Activated CD8-positive, alpha-beta memory T cell treated with anti-CD3 and anti-CD28 coated beads, Interleukin-2, amount 50 U/mL, for 1 hour (primary cell): ENCODE data around the gene FAM9C.

ENCODE experiments used
- DNase-seq: peaks from one replicate; pipeline ENCODE4 v3.0.0-alpha.2; 2020; ENCODE audit errors: extremely low read depth

Gene FAM9C

DNA sequence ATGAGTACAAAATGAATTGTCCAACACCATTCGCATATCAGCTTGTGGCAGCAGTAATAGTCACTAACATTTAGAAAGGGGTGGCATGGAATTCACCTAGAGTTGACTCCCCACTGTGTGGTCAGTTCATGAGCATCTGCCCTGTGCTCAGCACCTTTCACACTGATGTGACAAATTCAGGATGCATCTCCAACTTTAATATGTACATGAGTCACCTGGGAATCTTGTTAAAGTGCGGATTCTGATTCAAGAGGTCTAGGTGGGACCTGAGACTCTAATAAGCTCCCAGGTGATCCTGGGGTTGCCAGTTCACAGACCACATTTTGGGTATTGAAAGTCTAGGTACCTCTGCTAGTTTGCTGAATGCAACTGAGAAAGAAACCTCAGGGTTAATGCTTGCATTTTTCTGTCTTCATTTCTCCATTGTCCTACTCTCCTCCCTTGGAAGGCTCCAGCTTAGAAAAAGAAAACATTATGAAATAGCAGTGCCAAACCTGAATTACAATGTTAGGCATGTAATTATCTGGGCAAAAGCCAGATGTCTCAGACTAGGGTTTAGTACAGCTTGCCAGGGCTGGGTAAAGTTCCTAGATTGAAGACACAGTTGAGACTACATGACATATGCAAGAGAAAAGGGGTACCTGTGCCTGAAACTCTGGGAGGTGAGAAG is 36.8 kb downstream of the FAM9C start:
- no peak for DNase-seq

DNA sequence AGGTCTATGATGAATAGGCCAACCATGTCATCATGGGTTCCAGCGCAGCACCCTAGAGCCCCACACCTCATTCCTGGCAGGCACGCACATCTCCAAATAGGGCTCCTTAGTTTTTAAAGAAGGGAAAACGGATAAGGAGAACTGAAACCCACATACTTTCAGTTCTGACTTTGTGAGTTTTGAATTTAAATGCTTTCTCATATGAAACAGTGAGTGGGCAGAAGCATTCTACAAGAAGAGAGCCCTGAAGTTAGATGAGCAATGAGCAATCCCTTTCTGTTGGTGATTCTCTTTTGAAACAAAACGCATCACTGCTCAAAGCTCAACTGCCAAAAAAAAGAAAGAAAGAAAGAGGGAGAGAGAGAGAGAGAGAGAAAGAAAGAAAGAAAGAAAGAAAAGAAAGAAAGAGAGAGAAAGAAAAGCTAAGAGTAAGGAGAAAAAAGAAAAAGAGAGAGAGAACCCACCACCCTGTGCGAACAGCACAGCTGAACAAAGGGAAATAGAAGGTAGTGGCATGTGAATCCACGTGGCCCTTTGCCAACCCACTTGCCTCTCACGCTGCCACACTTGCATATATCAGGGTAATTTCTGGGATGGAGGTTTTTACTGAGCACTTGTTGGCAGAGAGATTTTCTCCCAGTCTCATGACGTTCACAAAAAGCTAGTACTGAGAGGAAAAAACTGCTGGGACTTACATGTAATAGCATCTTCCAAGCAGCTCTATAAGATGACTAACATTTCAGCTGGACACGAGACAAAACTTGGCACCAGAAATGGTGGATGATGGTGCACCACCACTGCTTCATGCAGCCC is 38.6 kb downstream of the FAM9C start:
- no peak for DNase-seq

DNA sequence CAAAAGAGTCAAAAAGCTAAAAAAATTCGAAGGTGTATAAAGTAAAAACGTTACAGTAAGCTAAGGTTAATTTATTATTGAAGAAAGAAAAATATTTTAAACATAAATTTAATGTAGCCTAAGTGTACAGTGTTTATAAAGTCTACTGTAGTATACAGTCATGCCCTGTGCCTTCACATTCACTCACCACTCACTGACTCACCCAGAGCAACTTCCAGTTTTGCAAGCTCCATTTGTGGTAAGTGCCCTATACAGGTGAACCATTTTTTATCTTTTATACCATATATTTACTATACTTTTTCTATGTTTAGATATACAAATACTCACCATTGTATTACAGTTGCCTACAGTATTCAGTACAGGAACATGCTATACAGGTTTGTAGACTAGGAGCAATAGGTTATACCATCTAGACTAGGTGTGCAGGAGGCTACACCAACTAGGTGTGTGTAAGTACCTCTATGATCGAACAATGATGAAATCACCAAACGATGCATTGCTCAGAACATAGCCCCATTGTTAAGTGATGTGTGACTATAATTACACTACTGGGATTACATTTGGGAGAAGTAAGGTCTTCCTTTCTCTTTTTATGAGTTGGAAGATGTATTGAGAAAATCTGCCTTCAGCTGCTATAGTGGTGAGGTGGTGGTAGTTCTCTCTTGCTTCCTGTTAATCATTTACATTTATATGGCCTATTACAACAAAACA is 42.3 kb downstream of the FAM9C start:
- no peak for DNase-seq

DNA sequence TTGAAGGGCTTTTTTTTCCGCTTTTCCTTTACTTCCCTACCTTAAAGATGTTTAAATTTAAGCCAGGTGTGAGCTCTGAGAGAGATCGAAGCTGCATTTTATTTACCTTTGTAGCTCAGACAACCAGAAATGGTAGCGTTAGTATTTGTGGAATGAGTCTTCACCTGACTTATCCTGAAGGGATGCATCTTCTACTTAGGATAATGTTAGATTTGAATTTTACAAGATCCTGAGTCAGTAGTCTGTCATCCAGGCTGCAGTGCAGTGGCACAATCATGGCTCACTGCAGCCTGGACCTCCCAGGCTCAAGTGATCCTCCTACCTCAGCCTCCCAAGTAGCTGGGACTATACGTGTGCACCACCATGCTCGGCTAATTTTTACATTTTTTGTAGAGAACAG is 43.3 kb downstream of the FAM9C start:
- DNase-seq: no peak

DNA sequence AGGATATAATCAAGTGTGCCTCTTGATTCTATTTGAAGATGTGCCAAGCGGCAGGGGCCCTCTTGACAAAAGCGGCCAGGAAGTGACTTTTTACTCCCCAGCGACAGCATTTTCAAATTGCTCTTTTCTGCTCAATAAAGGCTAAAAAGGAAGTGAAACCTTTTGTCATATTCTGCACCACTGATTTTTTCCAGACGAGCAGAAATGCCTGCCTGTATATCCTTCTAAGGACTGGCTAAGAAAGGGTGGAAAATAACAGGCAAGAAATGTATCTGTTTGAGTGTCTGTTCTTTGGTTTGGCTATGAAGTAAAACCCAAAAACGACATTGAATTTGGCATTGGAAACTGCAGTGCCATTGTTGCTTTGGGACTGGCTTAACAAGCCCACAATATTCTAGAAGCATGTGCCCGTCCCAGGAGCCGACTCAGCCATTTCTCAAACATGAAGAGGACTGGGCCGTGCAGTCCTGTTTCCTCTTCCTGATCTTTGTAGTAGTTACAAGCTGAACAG is 44.1 kb downstream of the FAM9C start:
- DNase-seq: no peak

DNA sequence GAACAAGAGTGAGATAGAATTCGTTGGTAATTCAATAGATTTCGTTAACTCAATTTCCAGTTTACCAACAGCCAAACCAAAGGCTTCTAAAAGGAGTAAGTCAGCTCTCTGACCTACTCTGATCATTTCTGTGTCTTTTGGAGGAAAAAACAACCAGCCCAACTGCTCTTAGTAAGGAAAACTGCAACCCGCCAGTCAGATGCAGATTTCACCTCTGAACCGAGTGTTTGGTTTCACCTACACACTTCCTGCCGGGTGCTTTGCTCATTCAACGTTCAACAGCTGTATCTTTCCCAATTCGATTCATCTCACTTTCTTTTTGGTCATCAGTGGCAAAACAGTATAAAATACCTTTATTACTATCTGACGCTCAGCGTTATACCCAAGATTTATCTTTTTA is 45.0 kb downstream of the FAM9C start:
- no peak for DNase-seq

DNA sequence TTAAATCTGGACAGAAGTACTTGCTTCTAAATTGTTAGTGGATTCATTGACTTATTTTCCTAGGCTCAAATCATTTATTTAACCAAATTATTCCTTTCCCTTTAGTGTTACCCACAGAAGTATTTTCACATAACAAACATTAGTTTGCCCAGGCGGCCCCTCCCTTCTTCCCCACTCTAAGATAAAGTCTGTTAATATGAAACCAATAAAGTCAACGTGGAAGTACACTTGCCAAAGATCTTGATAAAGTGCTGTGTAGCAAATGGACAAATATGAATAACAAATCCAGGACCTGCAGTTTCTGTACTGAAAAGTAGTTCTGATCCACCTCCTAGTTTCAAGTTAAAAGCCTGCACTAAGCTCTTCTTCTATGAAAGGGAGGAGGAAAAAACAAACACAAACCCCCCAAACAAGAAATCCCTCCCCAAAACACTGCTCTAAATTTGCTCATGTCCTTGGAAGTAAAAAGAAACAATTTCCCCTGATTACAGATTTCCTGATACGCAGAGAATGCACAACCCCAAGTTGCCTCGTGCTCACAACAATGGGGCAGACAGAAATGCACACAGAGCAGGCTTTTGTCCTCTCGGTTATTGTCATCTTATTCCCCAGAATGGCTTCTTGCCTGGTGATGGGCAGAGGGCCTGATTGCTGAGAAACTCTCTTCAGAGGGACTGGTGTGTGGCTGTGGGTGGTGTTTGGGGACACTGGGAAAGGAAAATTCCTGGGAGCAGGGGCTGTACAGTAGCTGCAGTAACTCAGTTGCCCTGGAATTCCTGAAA is 46.3 kb downstream of the FAM9C start:
- DNase-seq: no peak

DNA sequence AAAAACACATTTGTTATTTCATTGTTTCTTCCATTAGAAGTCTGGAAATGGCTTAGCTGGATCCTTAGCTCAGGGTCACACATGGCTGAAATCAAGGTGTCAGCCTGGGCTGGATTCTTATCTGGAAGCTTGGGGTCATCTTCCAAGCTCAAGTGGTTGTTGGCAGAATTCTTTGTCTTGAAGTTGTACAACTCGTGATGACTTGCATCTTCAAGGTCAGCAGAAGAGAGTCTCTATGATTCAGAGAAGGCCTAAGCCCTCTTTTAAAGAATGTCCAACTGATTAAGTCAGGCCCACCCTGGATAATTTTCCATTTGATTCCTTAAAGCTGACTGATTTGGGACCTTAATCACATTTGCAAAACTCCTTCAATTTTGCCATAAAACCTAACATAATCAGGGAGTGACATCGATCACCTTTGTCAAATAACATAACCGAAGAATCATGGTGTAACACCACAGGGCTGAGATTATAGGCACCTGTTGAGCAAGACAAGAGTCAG is 47.4 kb downstream of the FAM9C start:
- DNase-seq: no peak

DNA sequence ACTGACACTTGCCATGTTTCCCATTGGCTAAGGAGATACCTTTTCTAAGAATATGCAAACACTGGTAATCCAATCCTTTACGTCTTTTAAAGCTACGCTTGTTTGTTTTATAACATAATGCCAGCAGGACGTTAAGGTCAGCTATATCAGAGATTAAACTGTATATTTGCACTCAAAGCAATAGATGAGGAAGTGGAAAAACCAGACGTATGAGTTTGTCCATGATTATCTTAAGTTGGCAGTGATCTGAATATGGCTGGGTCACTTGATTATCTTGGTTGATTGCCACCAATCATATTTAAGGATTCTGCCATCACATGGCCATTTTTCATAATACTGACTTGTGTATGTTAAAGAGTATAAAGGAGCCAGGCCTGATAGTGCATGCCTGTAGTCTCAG is 50.1 kb downstream of the FAM9C start:
- DNase-seq: no peak

DNA sequence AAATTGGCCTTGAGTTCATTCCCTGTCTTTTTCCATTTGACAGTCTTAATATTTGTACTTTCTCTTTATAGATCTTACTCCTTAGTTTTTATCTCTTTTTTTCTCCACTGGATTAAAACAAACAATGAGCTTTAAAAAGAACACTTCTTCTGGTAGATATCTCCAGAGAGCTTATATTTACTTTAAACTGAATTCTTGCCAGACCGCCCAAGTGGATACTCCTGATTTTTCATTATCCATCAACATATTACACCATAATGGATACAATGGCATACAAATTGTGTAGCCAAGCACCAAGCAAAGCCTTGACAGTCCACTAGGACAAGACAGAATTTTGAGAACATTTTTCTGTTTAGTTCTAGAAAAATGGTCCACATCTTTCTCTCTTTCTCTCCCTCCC is 50.6 kb downstream of the FAM9C start:
- DNase-seq: no peak

DNA sequence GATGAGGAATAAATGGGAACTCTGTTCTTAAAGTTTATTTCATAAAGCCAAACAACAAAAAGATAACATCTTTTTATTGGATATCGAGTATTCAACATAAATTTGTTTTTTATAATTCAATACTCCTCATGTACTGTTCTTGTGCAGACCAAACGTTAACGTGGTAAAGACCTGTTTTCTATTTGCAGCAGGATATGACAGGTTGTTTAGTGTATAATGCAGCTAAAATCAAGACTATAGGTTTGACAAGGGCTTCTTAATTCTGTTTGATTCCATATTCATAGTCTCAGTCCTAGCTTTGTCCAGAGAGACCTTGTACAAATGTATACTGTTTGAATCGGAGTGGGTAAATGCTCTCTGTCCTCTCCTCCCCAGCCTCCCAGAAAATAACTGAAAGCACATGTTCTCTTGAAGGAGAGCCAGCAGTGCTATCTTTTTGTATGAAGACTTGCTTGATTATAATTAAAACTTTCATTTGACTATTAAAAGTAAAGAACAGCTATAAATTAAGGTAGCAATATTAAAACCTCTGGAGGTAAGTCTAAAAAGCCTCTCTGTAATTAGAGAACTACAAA is 51.8 kb downstream of the FAM9C start:
- no peak for DNase-seq

DNA sequence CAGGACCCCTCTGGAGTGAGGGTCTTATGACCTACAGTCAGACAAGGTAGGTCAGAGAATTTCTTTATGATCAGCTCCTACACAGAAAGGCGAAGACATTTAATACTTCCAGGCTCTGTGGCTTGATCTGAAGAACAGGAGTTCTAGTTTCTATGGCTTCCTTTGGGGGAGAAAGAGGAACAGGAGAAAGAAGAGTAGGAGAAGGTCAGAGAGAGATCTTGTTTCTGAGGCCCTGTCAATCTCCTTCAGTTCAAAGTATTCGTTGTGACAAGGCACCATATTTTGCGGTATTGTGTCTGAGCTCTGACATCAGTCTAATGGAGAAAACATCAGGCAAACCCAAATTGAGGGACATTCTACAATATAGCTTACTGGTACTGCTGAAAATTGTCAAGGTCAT is 52.8 kb downstream of the FAM9C start:
- no peak for DNase-seq

DNA sequence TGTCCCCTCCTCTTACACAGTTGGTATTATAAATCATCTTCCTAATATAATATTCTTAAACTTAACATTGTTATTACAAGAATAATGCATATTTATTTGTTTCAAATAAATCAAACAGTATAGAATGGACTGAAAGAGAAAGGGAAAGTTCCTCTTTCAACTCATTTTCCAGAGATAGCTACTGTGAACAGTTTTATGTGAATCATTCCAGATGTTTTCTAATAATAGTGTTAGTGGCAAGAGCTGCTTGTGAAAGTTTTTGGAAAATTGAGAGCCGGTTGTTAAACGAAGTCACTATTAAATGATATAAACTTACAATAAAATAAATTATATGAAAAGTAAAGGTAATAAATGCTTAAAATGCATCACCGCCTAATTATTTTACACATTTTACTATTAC is 55.0 kb downstream of the FAM9C start:
- DNase-seq: no peak

DNA sequence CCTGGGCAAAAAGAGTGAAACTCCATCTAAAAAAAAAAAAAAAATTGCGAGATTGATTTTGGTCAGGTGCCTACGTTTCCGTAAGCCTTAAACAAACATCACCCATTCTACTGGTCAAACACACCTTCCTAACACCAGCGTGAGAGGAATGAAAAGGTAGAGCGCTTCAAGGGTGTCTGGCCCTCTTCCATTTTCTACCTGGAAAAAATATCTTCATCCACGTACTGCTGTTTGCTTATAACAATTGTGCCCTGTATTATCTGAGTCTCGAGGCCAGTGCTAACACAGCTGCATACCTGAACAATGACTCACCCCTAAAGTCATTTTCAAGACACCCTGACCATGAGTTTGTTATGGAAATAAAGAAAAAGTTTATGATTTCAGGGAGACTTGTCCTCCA is 55.6 kb downstream of the FAM9C start:
- DNase-seq: no peak

DNA sequence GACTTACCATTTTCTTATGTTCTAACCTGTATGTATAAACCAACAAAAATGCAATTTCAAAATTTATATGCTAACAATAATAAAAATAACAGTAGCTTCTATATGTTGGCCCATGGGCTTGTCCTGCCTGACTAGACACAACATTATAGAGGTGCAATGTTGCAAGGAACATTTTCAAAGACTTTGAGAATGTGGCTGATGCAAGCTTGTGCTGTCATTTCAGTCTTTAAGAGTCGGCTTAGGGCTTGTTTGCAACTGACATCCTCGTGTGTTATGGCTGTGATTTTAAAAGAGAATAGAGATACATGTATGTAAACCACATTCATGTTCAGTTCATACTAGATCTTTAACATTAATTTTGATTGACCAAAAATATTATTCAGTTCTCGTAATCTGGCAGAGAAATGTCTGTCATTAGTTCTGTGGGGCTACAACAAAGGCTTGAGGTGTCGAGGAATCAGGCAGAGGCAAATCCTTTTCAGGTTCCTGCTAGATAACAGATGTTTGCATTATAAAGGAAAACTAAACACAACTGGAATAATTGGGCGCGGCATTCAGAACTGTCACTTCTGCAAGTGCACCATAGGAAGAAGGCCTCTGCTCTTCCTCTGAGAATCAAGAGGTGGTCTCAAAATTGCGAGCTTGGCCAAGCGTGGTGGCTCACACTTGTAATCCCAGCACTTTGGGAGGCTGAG is 56.4 kb downstream of the FAM9C start:
- DNase-seq: no peak

DNA sequence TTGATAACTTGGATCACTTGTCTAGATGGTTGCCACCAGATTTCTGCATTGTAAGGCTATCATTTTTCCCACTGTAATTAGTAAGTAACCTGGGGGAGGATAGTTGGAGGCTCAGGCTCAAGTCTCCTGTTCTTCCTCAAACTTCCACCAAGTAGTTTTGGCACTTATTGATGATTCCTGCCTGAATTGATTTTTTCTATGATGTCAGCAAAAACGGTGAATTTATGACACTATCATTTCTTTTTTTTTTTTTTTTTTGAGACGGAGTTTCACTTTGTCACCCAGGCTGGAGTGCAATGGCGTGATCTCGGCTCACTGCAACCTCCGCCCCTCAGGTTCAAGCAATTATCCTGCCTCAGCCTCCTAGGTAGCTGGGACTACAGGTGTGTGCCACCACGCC is 57.1 kb downstream of the FAM9C start:
- no peak for DNase-seq

DNA sequence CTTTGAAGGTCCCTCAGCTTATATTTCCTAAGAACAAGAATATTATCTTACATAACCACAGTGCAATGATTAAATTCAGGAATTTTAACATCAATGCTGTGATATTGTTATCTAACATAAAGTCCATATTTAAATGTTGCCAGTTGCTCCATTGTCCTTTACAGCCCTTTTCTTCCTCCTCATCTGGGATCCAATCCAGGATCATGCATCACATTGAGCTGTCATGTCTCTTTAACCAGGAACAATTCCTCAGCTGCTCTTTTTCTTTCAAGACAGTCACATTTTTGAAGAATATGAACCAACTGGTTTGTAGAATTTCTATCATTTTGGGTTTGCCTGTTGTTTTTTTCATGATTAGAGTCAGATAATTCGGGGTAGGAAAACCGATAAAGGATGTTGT is 57.5 kb downstream of the FAM9C start:
- DNase-seq: no peak

DNA sequence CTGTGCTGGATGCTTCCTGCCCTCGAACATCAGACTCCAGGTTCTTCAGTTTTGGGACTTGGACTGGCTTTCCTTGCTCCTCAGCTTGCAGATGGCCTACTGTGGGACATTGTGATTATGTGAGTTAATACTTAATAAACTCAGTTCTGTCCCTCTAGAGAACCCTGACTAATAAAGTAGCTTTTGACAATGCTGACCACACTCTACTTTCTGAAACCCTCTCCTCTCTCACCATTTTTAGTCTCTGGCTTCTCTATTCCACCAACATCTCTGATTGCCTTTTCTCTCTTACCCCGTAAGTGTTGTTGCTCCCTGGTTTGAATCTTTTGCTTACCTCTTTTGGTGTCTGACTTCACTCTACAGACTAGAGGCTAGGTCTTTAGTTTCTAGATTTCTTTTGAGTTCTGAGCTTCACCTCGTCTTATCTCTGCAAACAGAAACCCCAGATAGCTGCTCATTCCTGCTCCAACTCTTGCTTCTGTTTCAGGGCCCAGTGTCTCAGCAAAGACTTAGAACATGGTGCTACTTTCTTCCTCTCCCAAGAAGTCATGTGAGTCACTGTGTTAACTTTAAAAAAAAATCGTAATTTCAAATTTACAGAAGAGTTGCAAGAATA is 58.1 kb downstream of the FAM9C start:
- no peak for DNase-seq
